GM19463 (cell line): ENCODE results near the gene GNAS-AS1.

Source experiments
- ATAC-seq: cut with Tn5 transposase; IDR thresholded peaks from one replicate; pipeline ENCODE4 v1.9.1; 2021; ENCODE audit warnings: mild to moderate bottlenecking, moderate library complexity; ENCODE audit not compliant: unreplicated experiment

GNAS-AS1 gene

GRCh38 chr20:58811334-58811733, 39.4 kb downstream of the GNAS-AS1 start:
- no peak for ATAC-seq

GRCh38 chr20:58810879-58811250, 39.8 kb downstream of the GNAS-AS1 start:
- no peak for ATAC-seq

GRCh38 chr20:58810116-58810878, 40.4 kb downstream of the GNAS-AS1 start:
- no peak for ATAC-seq

GRCh38 chr20:58808271-58809046, 42.2 kb downstream of the GNAS-AS1 start:
- no peak for ATAC-seq

GRCh38 chr20:58807801-58808200, 42.9 kb downstream of the GNAS-AS1 start:
- no peak for ATAC-seq

GRCh38 chr20:58803533-58803932, 47.2 kb downstream of the GNAS-AS1 start:
- no peak for ATAC-seq

- ATAC-seq = no peak
Measured at GRCh38 chr20:58802061-58802460, 48.6 kb downstream of the GNAS-AS1 start.

GRCh38 chr20:58800134-58800871, 50.4 kb downstream of the GNAS-AS1 start:
- ATAC-seq = no peak

GRCh38 chr20:58797371-58798338, 53.0 kb downstream of the GNAS-AS1 start:
- ATAC-seq = no peak

GRCh38 chr20:58795923-58796245, 54.8 kb downstream of the GNAS-AS1 start:
- no peak for ATAC-seq

- no peak for ATAC-seq
Measured at GRCh38 chr20:58795181-58795922, 55.4 kb downstream of the GNAS-AS1 start.

- ATAC-seq = no peak
Measured at GRCh38 chr20:58794510-58795180, 56.1 kb downstream of the GNAS-AS1 start.

- no peak for ATAC-seq
Measured at GRCh38 chr20:58793512-58794420, 56.9 kb downstream of the GNAS-AS1 start.

- ATAC-seq = no peak
Measured at GRCh38 chr20:58792426-58792825, 58.3 kb downstream of the GNAS-AS1 start.

- no peak for ATAC-seq
Measured at GRCh38 chr20:58791286-58791685, 59.4 kb downstream of the GNAS-AS1 start.

- ATAC-seq = no peak
Measured at GRCh38 chr20:58790454-58790853, 60.2 kb downstream of the GNAS-AS1 start.

GRCh38 chr20:58788896-58789544, 61.7 kb downstream of the GNAS-AS1 start:
- no peak for ATAC-seq
